ENCODE measurements around the gene GPR158. TPM values are rescaled to one million over a fixed set of nuclear protein-coding genes. Genes with fewer than 3 reads are reported as not detected.

The GPR158 gene
- total RNA-seq, 4 donors from 2014 or later = 0.07 to 0.27 TPM; not detected in 2

- Histone ChIP-seq H3K9me3 (no peaks in the 10 kb centered on the region), H3K27me3 (peaks cover 75% of the 10 kb centered on the region)
- 29 to 80% methylated on average over 1 to 2 of the region's 2 CpGs for WGBS, 2 donors (ENCODE audit: low coverage in 1 of 2)
Measured at GRCh38 chr10:25177093-25177753, 2.4 kb downstream of the GPR158 start.

DNA sequence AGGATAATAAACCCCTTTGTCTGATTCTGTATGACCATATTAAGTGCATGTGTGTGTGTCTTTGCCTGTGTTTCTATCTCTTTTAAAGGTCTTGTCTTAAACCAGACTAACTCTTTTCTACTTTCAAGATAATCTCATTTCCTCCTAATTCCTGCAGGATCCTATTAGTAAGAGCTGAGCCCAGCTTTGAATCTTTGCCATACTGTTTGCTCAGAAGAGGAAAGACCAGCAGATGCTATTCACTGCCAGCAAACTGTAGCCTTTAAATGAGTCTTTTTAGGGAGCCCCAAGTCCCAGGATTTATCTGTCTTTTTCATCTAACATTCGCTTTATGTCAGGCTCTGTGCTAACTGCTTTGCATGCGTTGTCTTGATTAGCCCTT lies 2.9 kb downstream of the GPR158 start:
- H3K27me3 ChIP-seq = peaks cover 70% of the 10 kb centered on the region
- peaks cover 0 to 28% (median 2%) of the 10 kb centered on the region in 3 donors for H3K4me1 ChIP-seq
- no peak overlapping the region for H3K4me3 ChIP-seq
- ATAC-seq = no peak
- H3K9me3 ChIP-seq = no peaks in the 10 kb centered on the region
- no peaks in the 10 kb centered on the region for H3K36me3 ChIP-seq
- 90 to 91% methylated on average over 1 to 2 of the region's 2 CpGs for WGBS, 2 donors (ENCODE audit: low coverage in 1 of 2)
- TF ChIP-seq, protein P1, sequence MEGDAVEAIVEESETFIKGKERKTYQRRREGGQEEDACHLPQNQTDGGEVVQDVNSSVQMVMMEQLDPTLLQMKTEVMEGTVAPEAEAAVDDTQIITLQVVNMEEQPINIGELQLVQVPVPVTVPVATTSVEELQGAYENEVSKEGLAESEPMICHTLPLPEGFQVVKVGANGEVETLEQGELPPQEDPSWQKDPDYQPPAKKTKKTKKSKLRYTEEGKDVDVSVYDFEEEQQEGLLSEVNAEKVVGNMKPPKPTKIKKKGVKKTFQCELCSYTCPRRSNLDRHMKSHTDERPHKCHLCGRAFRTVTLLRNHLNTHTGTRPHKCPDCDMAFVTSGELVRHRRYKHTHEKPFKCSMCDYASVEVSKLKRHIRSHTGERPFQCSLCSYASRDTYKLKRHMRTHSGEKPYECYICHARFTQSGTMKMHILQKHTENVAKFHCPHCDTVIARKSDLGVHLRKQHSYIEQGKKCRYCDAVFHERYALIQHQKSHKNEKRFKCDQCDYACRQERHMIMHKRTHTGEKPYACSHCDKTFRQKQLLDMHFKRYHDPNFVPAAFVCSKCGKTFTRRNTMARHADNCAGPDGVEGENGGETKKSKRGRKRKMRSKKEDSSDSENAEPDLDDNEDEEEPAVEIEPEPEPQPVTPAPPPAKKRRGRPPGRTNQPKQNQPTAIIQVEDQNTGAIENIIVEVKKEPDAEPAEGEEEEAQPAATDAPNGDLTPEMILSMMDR (IDR thresholded peaks at IDR 0.05) = no peak
- TF ChIP-seq EP300 (IDR thresholded peaks at IDR 0.05) (no peak), POLR2AphosphoS5 (IDR thresholded peaks at IDR 0.05) (no peak), POLR2A (IDR thresholded peaks at IDR 0.05) (no peak)
- no peak overlapping the region for H3K27ac ChIP-seq

More at GRCh38 chr10:25177093-25177753, 2.4 kb downstream of the GPR158 start:
- Histone ChIP-seq H3K4me1 (peaks cover 0 to 28% (median 2%) of the 10 kb centered on the region in 3 donors), H3K36me3 (no peaks in the 10 kb centered on the region), H3K4me3 (no peak overlapping the region), H3K27ac (no peak overlapping the region)
- ATAC-seq = no peak
- TF ChIP-seq POLR2A (IDR thresholded peaks at IDR 0.05) = no peak
- TF ChIP-seq, protein P1 (IDR thresholded peaks at IDR 0.05) = no peak
- TF ChIP-seq EP300 (IDR thresholded peaks at IDR 0.05) = no peak
- TF ChIP-seq POLR2AphosphoS5 (IDR thresholded peaks at IDR 0.05) = no peak

DNA sequence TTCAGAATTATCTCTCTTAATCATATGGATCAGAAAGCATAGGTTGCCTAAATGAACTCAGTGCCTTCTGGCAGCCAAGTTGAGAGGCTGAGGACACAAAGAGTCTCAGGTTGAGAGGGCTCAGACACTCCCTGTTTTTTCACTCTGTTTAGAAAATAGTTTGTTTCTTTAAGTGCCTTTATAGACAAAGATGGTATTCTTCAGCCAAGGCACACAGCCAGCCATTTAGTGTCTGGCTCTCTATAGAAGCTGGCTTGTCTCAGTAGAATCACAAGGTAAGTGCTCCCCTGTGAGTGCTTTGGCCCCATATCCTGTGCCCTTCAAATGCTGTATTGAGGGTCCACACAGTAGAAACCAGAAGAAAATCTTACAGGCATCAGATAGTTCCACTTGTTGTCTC lies 3.6 kb downstream of the GPR158 start:
- Histone ChIP-seq H3K4me1 (peaks cover 0 to 28% (median 2%) of the 10 kb centered on the region in 3 donors), H3K27ac (no peak overlapping the region), H3K4me3 (no peak overlapping the region), H3K36me3 (no peaks in the 10 kb centered on the region), H3K27me3 (peaks cover 64% of the 10 kb centered on the region), H3K9me3 (no peaks in the 10 kb centered on the region)
- no peak for ATAC-seq
- no peak for TF ChIP-seq EP300 (IDR thresholded peaks at IDR 0.05)
- no peak for TF ChIP-seq POLR2AphosphoS5 (IDR thresholded peaks at IDR 0.05)
- TF ChIP-seq POLR2A (IDR thresholded peaks at IDR 0.05) = no peak
- TF ChIP-seq, protein P1 (IDR thresholded peaks at IDR 0.05) = no peak

- no peak for TF ChIP-seq POLR2A (IDR thresholded peaks at IDR 0.05)
- TF ChIP-seq, protein P1 (IDR thresholded peaks at IDR 0.05) = no peak
- no peak for TF ChIP-seq POLR2AphosphoS5 (IDR thresholded peaks at IDR 0.05)
- no peak for TF ChIP-seq EP300 (IDR thresholded peaks at IDR 0.05)
- ATAC-seq = no peak
- Histone ChIP-seq H3K9me3 (no peaks in the 10 kb centered on the region), H3K27ac (no peak overlapping the region), H3K36me3 (no peaks in the 10 kb centered on the region), H3K4me1 (peaks cover 0 to 10% (median 0%) of the 10 kb centered on the region in 3 donors), H3K4me3 (no peak overlapping the region), H3K27me3 (peaks cover 40% of the 10 kb centered on the region)
- WGBS, 2 donors (ENCODE audit: low coverage in 1 of 2) = 67 to 73% methylated on average over 2 of the region's 2 CpGs
Measured at GRCh38 chr10:25180801-25181200, 6.0 kb downstream of the GPR158 start.

GRCh38 chr10:25182636-25183035 lies 7.8 kb downstream of the GPR158 start:
- 57 to 66% methylated on average over 2 to 3 of the region's 3 CpGs for WGBS, 2 donors (ENCODE audit: low coverage in 1 of 2)
- Histone ChIP-seq H3K4me3 (no peak overlapping the region), H3K36me3 (no peaks in the 10 kb centered on the region), H3K9me3 (no peaks in the 10 kb centered on the region), H3K4me1 (no peaks in the 10 kb centered on the region), H3K27me3 (peaks cover 21% of the 10 kb centered on the region), H3K27ac (no peak overlapping the region)
- no peak for TF ChIP-seq POLR2A (IDR thresholded peaks at IDR 0.05)
- TF ChIP-seq EP300 (IDR thresholded peaks at IDR 0.05) = no peak
- TF ChIP-seq, protein P1 (IDR thresholded peaks at IDR 0.05) = no peak
- no peak for TF ChIP-seq POLR2AphosphoS5 (IDR thresholded peaks at IDR 0.05)
- ATAC-seq = no peak
